Activated CD4-positive, alpha-beta memory T cell treated with anti-CD3 and anti-CD28 coated beads for 36 hours (primary cell): ENCODE measurements around the gene SLC51A. TPM values are rescaled to one million over a fixed set of nuclear protein-coding genes. Genes with fewer than 3 reads are reported as not detected.

Experiments used
- CTCF ChIA-PET: fragments of 350-600 bp; sonication (Branson Sonifier 250); formaldehyde crosslinking; loops from one replicate; lab custom pipeline; 2021; ENCODE audit warnings: antibody characterized with exemption, inconsistent platforms; lab: Charles Lee
- POLR2A ChIA-PET: fragments of 350-600 bp; sonication (Branson Sonifier 250); formaldehyde crosslinking; loops from one replicate; lab custom pipeline; 2021; ENCODE audit warnings: antibody characterized with exemption; lab: Charles Lee
- DNase-seq: peaks from one replicate; pipeline ENCODE4 v3.0.0-alpha.2; 2020
- H3K27ac Mint-ChIP-seq: one replicate; pipeline ENCODE4 v1.8.0; 2021; ENCODE audit warnings: mixed read lengths
- H3K27me3 Mint-ChIP-seq: one replicate; pipeline ENCODE4 v1.8.0; 2021; ENCODE audit warnings: mixed read lengths
- H3K36me3 Mint-ChIP-seq: one replicate; pipeline ENCODE4 v1.8.0; 2021; ENCODE audit warnings: mixed read lengths
- H3K4me1 Mint-ChIP-seq: one replicate; pipeline ENCODE4 v1.8.0; 2021; ENCODE audit warnings: low read depth, mixed read lengths
- H3K4me3 Mint-ChIP-seq: one replicate; pipeline ENCODE4 v1.8.0; 2021; ENCODE audit warnings: mild to moderate bottlenecking, mixed read lengths
- H3K9me3 Mint-ChIP-seq: one replicate; pipeline ENCODE4 v1.8.0; 2021; ENCODE audit warnings: mixed read lengths
- intact Hi-C: fragments of 100-400 bp; cut with micrococcal nuclease; formaldehyde crosslinking; loops from one replicate; pipeline ENCODE4 v1.15.1; 2023
- total RNA-seq, 2 experiments: library from RNA; stranded (reverse); gene quantifications; one replicate each; pipeline ENCODE4 v1.2.3, GENCODE V29; 2021

SLC51A gene
- total RNA-seq, 2 experiments from 2014 or later: not detected

- Mint-ChIP-seq H3K27ac (no peak overlapping the region), H3K9me3 (no peaks in the 10 kb centered on the region), H3K4me1 (peaks cover 6% of the 10 kb centered on the region), H3K4me3 (no peak overlapping the region), H3K27me3 (no peaks in the 10 kb centered on the region), H3K36me3 (peaks cover 3% of the 10 kb centered on the region)
- intact Hi-C loops: no loop called here
- ChIA-PET CTCF (interaction anchor here (1.9 to 3.2 kb wide), 3 partner anchors 10 to 271 kb away, joined by 6 to 32 read pairs (median 10); no protein-coding TSS in a partner anchor), POLR2A (no interaction called here)
- no peak for DNase-seq
These were observed 35.6 kb downstream of the SLC51A start for GRCh38 chr3:196251918-196252317.

GRCh38 chr3:196254376-196255283 is 38.3 kb downstream of the SLC51A start:
- no peak overlapping the region for H3K4me3 Mint-ChIP-seq
- H3K27ac Mint-ChIP-seq: no peak overlapping the region
- no peak for DNase-seq
- H3K9me3 Mint-ChIP-seq: no peaks in the 10 kb centered on the region
- peaks cover 3% of the 10 kb centered on the region for H3K36me3 Mint-ChIP-seq
- POLR2A ChIA-PET: no interaction called here
- peaks cover 6% of the 10 kb centered on the region for H3K4me1 Mint-ChIP-seq
- CTCF ChIA-PET: interaction anchor here (0.9 to 1.9 kb wide), 7 partner anchors 12 to 274 kb away, joined by 3 to 21 read pairs (median 5); no protein-coding TSS in a partner anchor
- H3K27me3 Mint-ChIP-seq: no peaks in the 10 kb centered on the region
- intact Hi-C loops: no loop called here

- H3K36me3 Mint-ChIP-seq: peaks cover 5% of the 10 kb centered on the region
- peak overlapping the region; percentile 9 for H3K27ac Mint-ChIP-seq
- no peaks in the 10 kb centered on the region for H3K27me3 Mint-ChIP-seq
- ChIA-PET POLR2A (no interaction called here), CTCF (interaction anchor here (1.2 to 1.9 kb wide), 3 partner anchors 263 to 273 kb away, joined by 5 to 8 read pairs (median 7); no protein-coding TSS in a partner anchor)
- DNase-seq: no peak
- intact Hi-C loops: no loop called here
- H3K4me1 Mint-ChIP-seq: peaks cover 6% of the 10 kb centered on the region
- H3K9me3 Mint-ChIP-seq: no peaks in the 10 kb centered on the region
- H3K4me3 Mint-ChIP-seq: no peak overlapping the region
These were observed 39.4 kb downstream of the SLC51A start for GRCh38 chr3:196255776-196256175.

- peaks cover 17% of the 10 kb centered on the region for H3K36me3 Mint-ChIP-seq
- DNase-seq: no peak
- intact Hi-C loops: no loop called here
- H3K27me3 Mint-ChIP-seq: no peaks in the 10 kb centered on the region
- ChIA-PET POLR2A (no interaction called here), CTCF (interaction anchor here (1.5 kb wide), 1 partner anchor 21 kb away, joined by 3 read pairs; no protein-coding TSS in a partner anchor)
- H3K27ac Mint-ChIP-seq: no peak overlapping the region
- no peaks in the 10 kb centered on the region for H3K4me1 Mint-ChIP-seq
- H3K9me3 Mint-ChIP-seq: no peaks in the 10 kb centered on the region
- H3K4me3 Mint-ChIP-seq: no peak overlapping the region
These were observed 44.5 kb downstream of the SLC51A start for GRCh38 chr3:196260784-196261183.

- Mint-ChIP-seq H3K36me3 (peaks cover 23% of the 10 kb centered on the region), H3K27ac (no peak overlapping the region), H3K27me3 (no peaks in the 10 kb centered on the region), H3K9me3 (no peaks in the 10 kb centered on the region), H3K4me3 (no peak overlapping the region), H3K4me1 (peaks cover 4% of the 10 kb centered on the region)
- DNase-seq: no peak
- ChIA-PET CTCF (no interaction called here), POLR2A (no interaction called here)
- intact Hi-C loops: no loop called here
These were observed 47.5 kb downstream of the SLC51A start for GRCh38 chr3:196263819-196264218.

- Mint-ChIP-seq H3K27me3 (no peaks in the 10 kb centered on the region), H3K4me1 (peaks cover 29% of the 10 kb centered on the region), H3K9me3 (no peaks in the 10 kb centered on the region), H3K4me3 (no peak overlapping the region), H3K36me3 (peaks cover 37% of the 10 kb centered on the region), H3K27ac (no peak overlapping the region)
- intact Hi-C loops: no loop called here
- ChIA-PET POLR2A (interaction anchor here (0.6 kb wide), 1 partner anchor 207 kb away, joined by 3 read pairs; no protein-coding TSS in a partner anchor), CTCF (interaction anchor here (0.7 kb wide), 1 partner anchor 30 kb away, joined by 3 read pairs; no protein-coding TSS in a partner anchor)
- no peak for DNase-seq
These were observed 52.2 kb downstream of the SLC51A start for GRCh38 chr3:196268284-196269163.

GRCh38 chr3:196270499-196270898 is 54.2 kb downstream of the SLC51A start:
- Mint-ChIP-seq H3K4me3 (no peak overlapping the region), H3K9me3 (no peaks in the 10 kb centered on the region), H3K4me1 (peaks cover 49% of the 10 kb centered on the region), H3K27me3 (no peaks in the 10 kb centered on the region), H3K36me3 (peaks cover 27% of the 10 kb centered on the region), H3K27ac (no peak overlapping the region)
- ChIA-PET CTCF (no interaction called here), POLR2A (interaction anchor here (1.0 kb wide), 1 partner anchor 11 kb away, joined by 3 read pairs; no protein-coding TSS in a partner anchor)
- intact Hi-C loops: loop anchor here (5.0 kb wide), 2 partner anchors 257 to 297 kb away; partner anchors contain the start of genes FBXO45 and WDR53
- DNase-seq: no peak

- CTCF ChIA-PET: interaction anchor here (2.1 kb wide), 1 partner anchor 20 kb away, joined by 6 read pairs; no protein-coding TSS in a partner anchor
- DNase-seq: no peak
- Mint-ChIP-seq H3K9me3 (no peaks in the 10 kb centered on the region), H3K27ac (peak overlapping the region; percentile 57), H3K27me3 (no peaks in the 10 kb centered on the region), H3K36me3 (peaks cover 25% of the 10 kb centered on the region), H3K4me1 (peaks cover 58% of the 10 kb centered on the region), H3K4me3 (no peak overlapping the region)
- POLR2A ChIA-PET: interaction anchor here (0.9 kb wide), 2 partner anchors 42 to 44 kb away, joined by 3 read pairs; no protein-coding TSS in a partner anchor
- intact Hi-C loops: loop anchor here (5.0 kb wide), 2 partner anchors 254 to 294 kb away; partner anchors contain the start of genes FBXO45 and WDR53
These were observed 56.5 kb downstream of the SLC51A start for GRCh38 chr3:196272826-196273225.

- Mint-ChIP-seq H3K4me3 (no peak overlapping the region), H3K27me3 (no peaks in the 10 kb centered on the region), H3K9me3 (no peaks in the 10 kb centered on the region), H3K36me3 (peaks cover 25% of the 10 kb centered on the region), H3K27ac (peak overlapping the region; percentile 90), H3K4me1 (peaks cover 63% of the 10 kb centered on the region)
- ChIA-PET CTCF (interaction anchor here (0.8 to 2.1 kb wide), 2 partner anchors 20 to 411 kb away, joined by 3 to 6 read pairs; no protein-coding TSS in a partner anchor), POLR2A (interaction anchor here (0.9 kb wide), 1 partner anchor 44 kb away, joined by 3 read pairs; no protein-coding TSS in a partner anchor)
- intact Hi-C loops: loop anchor here (1.0 to 5.0 kb wide), 6 partner anchors 14 to 294 kb away; partner anchors contain the start of genes DYNLT2B, FBXO45, PCYT1A and UBXN7
- DNase-seq: peak; percentile 44
These were observed 57.3 kb downstream of the SLC51A start for GRCh38 chr3:196273655-196274054.

GRCh38 chr3:196274585-196274984 is 58.3 kb downstream of the SLC51A start:
- H3K27me3 Mint-ChIP-seq: no peaks in the 10 kb centered on the region
- peak overlapping the region; percentile 90 for H3K27ac Mint-ChIP-seq
- intact Hi-C loops: loop anchor here (1.0 to 5.0 kb wide), 6 partner anchors 13 to 293 kb away; partner anchors contain the start of genes DYNLT2B, FBXO45, PCYT1A and UBXN7
- no peaks in the 10 kb centered on the region for H3K9me3 Mint-ChIP-seq
- H3K36me3 Mint-ChIP-seq: peaks cover 19% of the 10 kb centered on the region
- peak; percentile 81 for DNase-seq
- ChIA-PET CTCF (interaction anchor here (0.6 to 1.0 kb wide), 2 partner anchors 140 to 254 kb away, joined by 3 to 4 read pairs; no protein-coding TSS in a partner anchor), POLR2A (interaction anchor here (0.9 kb wide), 1 partner anchor 43 kb away, joined by 3 read pairs; the partner anchor contains the start of gene DYNLT2B)
- peaks cover 67% of the 10 kb centered on the region for H3K4me1 Mint-ChIP-seq
- peak overlapping the region; percentile 53 for H3K4me3 Mint-ChIP-seq

- H3K36me3 Mint-ChIP-seq: peaks cover 17% of the 10 kb centered on the region
- no peak for DNase-seq
- CTCF ChIA-PET: interaction anchor here (0.6 to 1.0 kb wide), 2 partner anchors 139 to 254 kb away, joined by 3 to 4 read pairs; no protein-coding TSS in a partner anchor
- H3K4me1 Mint-ChIP-seq: peaks cover 67% of the 10 kb centered on the region
- peak overlapping the region; percentile 90 for H3K27ac Mint-ChIP-seq
- H3K4me3 Mint-ChIP-seq: peak overlapping the region; percentile 53
- POLR2A ChIA-PET: interaction anchor here (0.9 kb wide), 1 partner anchor 43 kb away, joined by 3 read pairs; the partner anchor contains the start of gene DYNLT2B
- H3K9me3 Mint-ChIP-seq: no peaks in the 10 kb centered on the region
- no peaks in the 10 kb centered on the region for H3K27me3 Mint-ChIP-seq
- intact Hi-C loops: no loop called here
These were observed 58.8 kb downstream of the SLC51A start for GRCh38 chr3:196275126-196275525.
